Left lung (tissue), 10 donors: ENCODE data around the gene SHISA5. TPM values are rescaled to one million over a fixed set of nuclear protein-coding genes. Genes with fewer than 3 reads are reported as not detected.

Source experiments
- ATAC-seq: fragments of 200-7000 bp; cut with Tn5 transposase; one replicate; pipeline ENCODE4 v1.9.1; 2020; ENCODE audit warnings: moderate library complexity
- DNase-seq, 4 donors: peaks; one replicate each; pipeline ENCODE4 v3.0.0-alpha.2; 2013 to 2020
- H3K27ac ChIP-seq, 2 donors: fragments of 200-600 bp; sonication (generic) in 1 of 2; one replicate each; pipeline versions ENCODE4 v1.5.0 to v1.8.0; 2020 to 2021
- H3K27me3 ChIP-seq, 2 donors: fragments of 200-600 bp; sonication (generic) in 1 of 2; one replicate each; pipeline versions ENCODE4 v1.5.0 to v1.8.0; 2020 to 2021
- H3K36me3 ChIP-seq, 2 donors: fragments of 200-600 bp; sonication (generic) in 1 of 2; one replicate each; pipeline versions ENCODE4 v1.5.0 to v1.8.0; 2020 to 2021
- H3K4me1 ChIP-seq, 2 donors: fragments of 200-600 bp; one replicate each; pipeline ENCODE4 v1.8.0; 2021
- H3K4me3 ChIP-seq, 2 donors: fragments of 200-600 bp; sonication (generic) in 1 of 2; one replicate each; pipeline versions ENCODE4 v1.5.0 to v1.8.0; 2020 to 2021; ENCODE audit warnings: mild to moderate bottlenecking in 1 of 2
- H3K9me3 ChIP-seq, 2 donors: fragments of 200-600 bp; sonication (generic) in 1 of 2; one replicate each; pipeline versions ENCODE4 v1.5.0 to v1.8.0; 2020 to 2021
- CTCF ChIP-seq, 2 donors: fragments of 200-600 bp; sonication (generic) in 1 of 2; IDR thresholded peaks; one replicate each; pipeline versions ENCODE4 v1.5.0 to v1.8.0; 2021; ENCODE audit warnings: antibody characterized with exemption in 2 of 2
- intact Hi-C, 2 donors: fragments of 100-400 bp; cut with DNase I; formaldehyde crosslinking; loops; one replicate each; pipeline versions ENCODE4 v1.11.2 to v1.14.2; 2022
- polyA plus RNA-seq, 6 donors: library from polyadenylated mRNA; unstranded; fragments of 120-200 nt; gene quantifications; one replicate each; pipeline ENCODE4 v1.2.1, GENCODE V29; 2013; ENCODE audit not compliant: insufficient read length in 6 of 6
- total RNA-seq, 2 donors: library from RNA; stranded (reverse); fragmentation: NEBNext Ultra II Directional; extraction: Animal tissue kit (Norgen Biotek cat#: 25700); gene quantifications; one replicate each; pipeline ENCODE4 v1.2.1, GENCODE V29; 2021
- donor health status: DM: no; HTN: yes; CAD: no.
- donor health status: DM: no; HTN: no; CAD: no.

The SHISA5 gene
- total and polyA plus RNA-seq, 8 donors, result 99.2 to 206 (median 114) TPM

- Histone ChIP-seq H3K27ac (peak overlapping the region in 1 of 2 donors; percentile 67), H3K9me3 (no peaks in the 10 kb centered on the region), H3K4me1 (peaks cover 13 to 36% of the 10 kb centered on the region in 2 donors), H3K4me3 (peak overlapping the region in 1 of 2 donors; percentile 4), H3K36me3 (peaks cover 0 to 18% of the 10 kb centered on the region in 2 donors), H3K27me3 (peaks cover 0 to 14% of the 10 kb centered on the region in 2 donors)
- no peak for TF ChIP-seq CTCF (IDR thresholded peaks at IDR 0.05)
- intact Hi-C loops, result no loop called here
- peak in 1 of 4 donors; percentile 15 for DNase-seq
- ATAC-seq, result no peak
These were observed 71.3 kb downstream of the SHISA5 start for GRCh38 chr3:48432411-48433371.

GRCh38 chr3:48431224-48432029 is 72.5 kb downstream of the SHISA5 start:
- DNase-seq, result no peak
- Histone ChIP-seq H3K36me3 (peaks cover 0 to 18% of the 10 kb centered on the region in 2 donors), H3K27me3 (peaks cover 0 to 14% of the 10 kb centered on the region in 2 donors), H3K9me3 (no peaks in the 10 kb centered on the region), H3K4me3 (no peak overlapping the region), H3K27ac (no peak overlapping the region), H3K4me1 (peaks cover 26 to 46% of the 10 kb centered on the region in 2 donors)
- intact Hi-C loops, result no loop called here
- ATAC-seq, result no peak
- no peak for TF ChIP-seq CTCF (IDR thresholded peaks at IDR 0.05)

- intact Hi-C loops, result no loop called here
- no peak overlapping the region for H3K4me3 ChIP-seq
These were observed 73.3 kb downstream of the SHISA5 start for GRCh38 chr3:48430708-48431101.

GRCh38 chr3:48429960-48430707 is 73.8 kb downstream of the SHISA5 start, which contains the start of gene PLXNB1:
TSS of gene PLXNB1 (minus strand) at chr3:48430086. CDS start at chr3:48424611, 5,475 bp downstream.
- DNase-seq, result peak in 3 of 4 donors; percentile 67 to 92 (median 87)
- no peaks in the 10 kb centered on the region for H3K9me3 ChIP-seq
- peak within 1 kb of the TSS; percentile 67 to 68 for H3K4me3 ChIP-seq
- H3K4me1 ChIP-seq, result peaks cover 36 to 45% of the 10 kb centered on the region in 2 donors
- peaks cover 0 to 18% of the 10 kb centered on the region in 2 donors for H3K36me3 ChIP-seq
- H3K27me3 ChIP-seq, result peaks cover 0 to 14% of the 10 kb centered on the region in 2 donors
- peak; percentile 68 for ATAC-seq
- intact Hi-C loops, result no loop called here
- no peak for TF ChIP-seq CTCF (IDR thresholded peaks at IDR 0.05)
- peak within 1 kb of the TSS; percentile 77 to 87 for H3K27ac ChIP-seq

More at GRCh38 chr3:48430708-48431101, 73.3 kb downstream of the SHISA5 start:
- Histone ChIP-seq H3K4me1 (peaks cover 32 to 44% of the 10 kb centered on the region in 2 donors), H3K27me3 (peaks cover 0 to 14% of the 10 kb centered on the region in 2 donors), H3K36me3 (peaks cover 0 to 18% of the 10 kb centered on the region in 2 donors), H3K27ac (peak overlapping the region in 1 of 2 donors; percentile 64), H3K9me3 (no peaks in the 10 kb centered on the region)
- no peak for TF ChIP-seq CTCF (IDR thresholded peaks at IDR 0.05)
- DNase-seq, result no peak
- no peak for ATAC-seq
